G401 (cell line): ENCODE results near the gene CXCL8. TPM values are rescaled to one million over a fixed set of nuclear protein-coding genes. Genes with fewer than 3 reads are reported as not detected.
A peak's percentile ranks its signal among the peaks of the same experiment; 100 is the strongest.
"Not testable (repeated sequence)": the region's sequence is repeated elsewhere in the genome, so short reads cannot be mapped to it uniquely, and the experiment has no call there.

Experiments used
- DNase-seq: peaks from one replicate; pipeline ENCODE4 v3.0.0-alpha.2; 2015; ENCODE audit warnings: low spot score
- in situ Hi-C: cut with HindIII; loops from 2 replicates; pipeline ENCODE4 v1.10.0; 2016; ENCODE audit warnings: low sequenced_read_pairs, mixed read lengths
- total RNA-seq: library from RNA; depleted of rRNA; stranded (reverse); fragments of >200 nt; shearing (Covaris generic); gene quantifications from 2 replicates; pipeline ENCODE4 v1.2.3, GENCODE V29; 2014; rRNA removed

The CXCL8 gene
- total RNA-seq: not detected in 2 replicates

DNA sequence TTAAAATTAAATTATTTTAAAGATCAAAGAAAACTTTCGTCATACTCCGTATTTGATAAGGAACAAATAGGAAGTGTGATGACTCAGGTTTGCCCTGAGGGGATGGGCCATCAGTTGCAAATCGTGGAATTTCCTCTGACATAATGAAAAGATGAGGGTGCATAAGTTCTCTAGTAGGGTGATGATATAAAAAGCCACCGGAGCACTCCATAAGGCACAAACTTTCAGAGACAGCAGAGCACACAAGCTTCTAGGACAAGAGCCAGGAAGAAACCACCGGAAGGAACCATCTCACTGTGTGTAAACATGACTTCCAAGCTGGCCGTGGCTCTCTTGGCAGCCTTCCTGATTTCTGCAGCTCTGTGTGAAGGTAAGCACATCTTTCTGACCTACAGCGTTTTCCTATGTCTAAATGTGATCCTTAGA lies at the start of gene CXCL8:
Gene CXCL8, plus strand, starts transcription at position 217 of the 426 bp plus-strand sequence. Its CDS starts 90 bp downstream, at position 307.
- in situ Hi-C loops: no loop called here
- peak; percentile 31 for DNase-seq

DNA sequence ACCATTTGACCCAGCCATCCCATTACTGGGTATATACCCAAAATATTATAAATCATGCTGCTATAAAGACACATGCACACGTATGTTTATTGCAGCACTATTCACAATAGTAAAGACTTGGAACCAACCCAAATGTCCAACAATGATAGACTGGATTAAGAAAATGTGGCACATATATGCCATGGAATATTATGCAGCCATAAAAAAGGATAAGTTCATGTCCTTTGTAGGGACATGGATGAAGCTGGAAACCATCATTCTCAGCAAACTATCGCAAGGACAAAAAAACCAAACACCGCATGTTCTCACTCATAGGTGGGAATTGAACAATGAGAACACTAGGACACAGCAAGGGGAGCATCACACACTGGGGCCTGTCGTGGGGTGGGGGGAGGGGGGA lies 49.2 kb upstream of the CXCL8 start:
- in situ Hi-C loops: not testable (repeated sequence)

DNA sequence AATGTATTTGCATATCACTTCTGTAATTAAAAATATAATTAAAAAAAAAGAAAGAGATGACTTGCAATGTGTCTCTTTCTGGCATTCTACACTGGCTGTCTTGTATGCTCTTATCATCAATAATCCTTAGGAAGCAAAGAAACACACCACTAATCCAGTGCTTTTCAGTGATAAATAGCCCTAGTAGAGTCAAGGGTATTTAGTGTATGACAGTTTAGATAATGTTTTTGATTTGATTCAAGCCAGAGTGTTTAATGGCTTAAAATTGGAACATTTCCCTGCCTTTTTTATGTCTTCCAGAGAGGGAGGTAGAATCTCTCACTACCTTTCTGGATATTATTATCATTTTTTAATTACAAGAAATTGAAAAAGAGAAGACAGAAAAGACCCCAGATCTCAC lies 48.6 kb upstream of the CXCL8 start:
- in situ Hi-C loops: no loop called here
- DNase-seq: no peak

More for the DNA sequence above, 49.2 kb upstream of the CXCL8 start:
- DNase-seq: not testable (repeated sequence)

DNA sequence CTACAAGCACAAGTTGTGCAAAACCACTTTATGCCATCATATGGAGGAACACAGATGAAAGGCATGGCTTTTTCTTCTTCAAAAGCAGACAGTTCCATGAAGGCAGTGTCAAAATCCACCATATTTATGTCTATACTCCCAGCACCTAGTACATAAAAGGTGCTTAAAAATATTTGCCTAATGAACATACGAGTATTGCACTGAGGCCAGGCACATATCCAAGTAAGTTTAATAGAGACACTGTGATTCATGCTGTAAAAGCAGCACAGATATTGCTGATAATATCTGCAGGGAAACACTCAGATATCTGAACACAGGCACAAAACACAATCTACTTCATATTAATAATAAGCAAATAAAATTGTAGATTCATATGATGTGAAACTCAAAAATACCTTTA lies 48.1 kb upstream of the CXCL8 start:
- no peak for DNase-seq
- in situ Hi-C loops: no loop called here

DNA sequence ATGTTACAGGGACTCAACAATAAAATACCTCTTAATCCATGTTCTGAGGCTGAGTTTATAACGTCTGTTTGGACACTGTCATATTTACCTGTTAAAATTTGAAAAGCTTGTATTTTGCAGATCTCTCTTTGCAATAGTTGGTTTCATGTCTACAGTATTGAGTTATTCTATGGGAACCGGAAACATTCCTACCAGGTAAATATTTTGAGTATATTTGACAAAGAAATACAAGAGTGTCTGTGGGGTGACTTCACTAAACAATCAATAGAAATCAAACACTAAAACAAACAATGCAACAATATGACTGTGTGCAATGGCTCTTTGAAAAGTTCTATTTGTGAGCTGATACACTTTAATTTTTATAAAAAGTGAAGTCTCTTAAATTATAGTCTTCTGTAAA lies 47.7 kb upstream of the CXCL8 start:
- no peak for DNase-seq
- in situ Hi-C loops: no loop called here

DNA sequence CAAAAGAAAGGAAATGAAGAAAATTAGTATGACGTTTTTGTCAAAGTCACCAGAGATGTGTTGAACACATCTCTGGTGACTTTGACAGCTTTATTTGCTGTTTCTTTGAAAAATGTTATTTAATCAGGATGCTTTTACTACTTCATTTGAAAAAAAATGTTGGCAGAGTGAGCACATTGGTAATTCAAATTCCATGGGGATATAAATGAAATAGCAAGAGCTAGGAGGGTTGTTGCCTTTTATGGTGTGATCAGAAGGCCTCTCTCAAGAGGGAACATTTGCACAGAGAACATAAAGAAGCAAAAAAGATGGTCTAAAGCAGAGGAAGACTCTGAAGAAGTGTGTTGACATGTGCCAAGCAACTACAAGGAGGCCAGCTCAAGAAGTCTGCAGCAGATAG lies 46.6 kb upstream of the CXCL8 start:
- in situ Hi-C loops: no loop called here
- DNase-seq: no peak

DNA sequence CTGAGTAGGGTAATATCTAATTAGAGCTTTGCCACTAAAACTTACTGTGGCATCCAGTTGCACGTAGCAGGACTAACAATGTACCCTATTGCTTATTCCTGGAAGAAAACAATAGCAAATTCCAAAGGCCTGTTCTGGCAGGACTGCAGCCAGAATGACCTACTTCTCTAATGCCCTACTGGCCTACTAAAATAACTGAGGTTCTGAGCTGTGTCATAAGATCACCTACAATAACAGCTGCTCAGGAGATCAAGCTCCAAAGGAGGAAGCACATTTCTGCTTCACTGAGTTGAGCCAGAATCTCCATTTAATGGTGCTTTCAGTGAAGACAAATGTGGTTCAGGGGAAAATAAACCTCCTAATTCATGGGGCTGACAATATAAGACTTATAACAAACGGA lies 42.2 kb upstream of the CXCL8 start:
- in situ Hi-C loops: no loop called here
- peak; percentile 7 for DNase-seq

DNA sequence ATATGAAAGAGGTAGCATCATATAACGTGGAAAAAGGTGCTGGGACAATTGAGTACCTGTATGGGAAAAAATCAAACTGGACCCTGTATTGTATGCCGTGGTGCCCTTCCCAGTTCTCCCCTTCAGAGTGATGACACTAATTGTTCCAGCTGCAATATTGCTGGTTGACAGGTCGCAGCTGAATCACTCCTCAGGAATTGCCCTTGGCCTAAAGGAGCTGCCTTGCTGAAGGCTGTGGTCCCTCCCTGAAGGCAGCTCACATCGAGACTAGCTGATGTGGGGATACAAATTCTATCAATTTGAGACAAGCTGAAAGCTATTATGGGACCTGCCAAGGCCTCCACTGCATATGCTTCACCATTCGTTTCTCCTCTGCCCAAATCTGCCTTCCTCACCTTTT lies 39.3 kb upstream of the CXCL8 start:
- DNase-seq: no peak
- in situ Hi-C loops: no loop called here

DNA sequence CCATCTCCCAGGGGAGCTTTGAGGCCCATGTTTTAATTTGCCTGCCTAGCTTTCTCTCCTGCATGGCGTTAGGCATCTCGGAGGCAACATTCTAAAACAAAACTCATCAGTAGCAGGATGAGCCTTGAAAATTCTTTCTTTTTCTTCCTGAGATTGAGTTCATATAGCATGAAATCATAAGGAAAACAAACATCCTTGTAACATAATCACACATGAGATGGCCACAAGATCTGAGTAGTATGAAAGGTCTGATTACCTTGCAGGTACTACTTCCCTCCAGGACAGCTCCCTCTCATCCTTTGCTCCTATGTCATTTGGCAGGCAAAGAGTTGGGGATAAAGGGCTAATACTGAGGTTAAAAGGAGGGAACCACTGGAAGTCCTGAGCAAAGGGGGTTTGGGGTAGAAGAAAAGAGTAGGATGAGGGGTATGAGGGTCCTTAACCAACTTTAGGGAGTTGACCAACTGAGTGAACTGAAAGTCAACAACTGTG lies 37.5 kb upstream of the CXCL8 start:
- in situ Hi-C loops: no loop called here
- DNase-seq: no peak

DNA sequence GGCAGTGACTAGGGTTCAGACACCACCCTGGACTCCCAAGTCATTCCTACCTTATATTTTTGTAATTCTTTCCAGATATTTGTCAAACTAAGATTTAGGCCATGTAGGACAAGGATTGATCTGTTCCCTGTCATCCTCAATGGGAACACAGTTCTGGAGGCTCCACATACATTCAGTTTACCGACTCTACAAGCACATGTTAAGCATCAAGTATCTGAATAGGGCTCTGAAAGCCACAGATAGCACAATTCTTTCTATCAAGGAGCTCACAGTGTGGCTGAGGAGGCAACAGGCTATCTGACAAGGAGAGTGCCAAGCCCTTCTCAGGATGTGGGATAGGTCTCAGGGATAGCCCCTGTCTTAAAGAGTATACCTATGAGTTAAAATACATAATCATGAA lies 37.0 kb upstream of the CXCL8 start:
- in situ Hi-C loops: no loop called here
- DNase-seq: no peak

DNA sequence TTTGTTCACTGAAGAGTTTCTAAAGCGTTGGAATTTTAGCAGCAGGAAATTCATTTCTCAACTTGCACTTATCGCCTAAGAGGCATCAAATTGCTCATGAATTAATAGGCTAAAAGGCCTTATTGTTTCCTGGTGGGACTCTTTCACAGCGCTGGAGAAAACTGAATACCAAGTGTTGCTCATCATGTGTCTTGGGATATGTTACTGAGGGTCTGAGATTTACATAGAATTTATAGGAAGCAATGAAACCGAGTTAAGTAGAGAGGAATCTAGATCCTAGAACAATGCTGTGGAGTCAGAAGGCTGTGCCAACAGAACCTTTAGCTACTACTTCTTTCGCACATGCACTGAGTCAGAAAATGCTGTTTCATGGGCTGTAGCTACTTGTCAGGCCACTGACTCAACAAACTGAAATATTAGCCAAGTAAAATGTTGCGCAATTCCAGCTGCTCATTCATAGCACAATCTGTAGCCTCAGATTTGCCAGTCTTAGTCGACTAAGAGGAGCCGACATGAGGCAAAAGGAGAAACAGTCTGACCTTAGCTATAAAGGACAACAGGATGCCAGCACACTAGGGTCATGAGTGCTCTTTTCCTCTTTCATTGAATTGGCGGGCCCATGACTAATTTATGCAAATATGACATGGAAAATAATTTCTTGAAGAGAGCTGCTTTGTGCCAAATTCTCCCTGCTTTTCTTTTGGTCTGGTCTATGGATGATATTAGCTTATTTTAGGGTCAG lies 35.9 kb upstream of the CXCL8 start:
- peak; percentile 10 for DNase-seq
- in situ Hi-C loops: no loop called here

DNA sequence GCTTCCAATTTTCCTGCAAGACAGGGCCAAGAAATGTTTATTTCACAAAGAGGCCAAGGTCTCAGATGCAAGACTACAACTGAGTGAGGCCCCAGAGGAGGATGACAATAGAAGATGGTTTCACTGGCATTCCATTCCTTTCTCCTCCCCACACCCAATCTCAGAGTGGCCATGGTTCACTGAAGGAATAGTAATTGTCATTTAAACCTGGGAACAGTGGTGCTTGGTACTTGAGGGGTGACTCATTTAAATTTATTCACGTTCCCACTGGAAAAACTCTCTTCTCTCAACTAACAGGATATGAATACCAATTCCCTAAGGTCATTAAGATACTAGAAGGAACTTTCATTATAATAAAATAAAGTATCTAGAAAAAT lies 35.3 kb upstream of the CXCL8 start:
- in situ Hi-C loops: no loop called here

DNA sequence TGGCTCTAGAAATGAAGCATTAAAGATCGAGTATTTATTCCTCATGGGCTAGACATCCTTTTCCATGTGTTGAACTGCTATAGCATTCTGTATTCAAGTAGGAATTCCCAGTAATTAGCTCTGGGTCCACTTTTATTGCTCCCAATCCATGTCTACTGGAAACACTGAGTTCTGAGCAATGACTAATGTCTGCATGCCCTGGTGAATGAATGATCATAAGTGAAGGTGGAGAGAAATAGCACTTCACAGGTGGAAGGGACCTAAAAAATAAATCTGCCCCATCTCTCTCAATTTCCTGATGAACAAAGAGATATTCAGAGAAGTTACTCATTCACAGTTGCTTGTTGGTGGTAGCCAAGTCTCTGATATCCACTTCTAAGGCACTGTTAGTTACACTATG lies 34.6 kb upstream of the CXCL8 start:
- DNase-seq: no peak
- in situ Hi-C loops: no loop called here

More for the DNA sequence above, 35.3 kb upstream of the CXCL8 start:
- no peak for DNase-seq

DNA sequence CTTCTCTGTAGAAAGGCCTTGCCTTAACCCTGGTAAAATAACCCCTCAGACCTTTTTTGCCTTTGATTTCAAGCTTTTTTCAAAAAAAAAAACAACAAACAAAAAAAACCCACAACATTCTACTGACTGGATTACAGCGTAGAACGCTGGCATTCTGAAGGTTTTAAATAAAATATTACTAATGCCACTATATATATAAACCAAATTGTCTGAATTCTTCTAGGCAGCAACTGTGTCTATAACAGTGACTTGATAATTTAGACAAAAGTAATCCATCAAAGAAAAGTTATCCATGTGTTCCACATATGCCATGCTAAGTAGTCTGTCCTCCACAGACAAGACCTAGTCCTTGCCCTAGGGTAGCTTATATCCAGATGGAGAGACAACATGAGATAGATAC lies 33.6 kb upstream of the CXCL8 start:
- in situ Hi-C loops: no loop called here
- no peak for DNase-seq

DNA sequence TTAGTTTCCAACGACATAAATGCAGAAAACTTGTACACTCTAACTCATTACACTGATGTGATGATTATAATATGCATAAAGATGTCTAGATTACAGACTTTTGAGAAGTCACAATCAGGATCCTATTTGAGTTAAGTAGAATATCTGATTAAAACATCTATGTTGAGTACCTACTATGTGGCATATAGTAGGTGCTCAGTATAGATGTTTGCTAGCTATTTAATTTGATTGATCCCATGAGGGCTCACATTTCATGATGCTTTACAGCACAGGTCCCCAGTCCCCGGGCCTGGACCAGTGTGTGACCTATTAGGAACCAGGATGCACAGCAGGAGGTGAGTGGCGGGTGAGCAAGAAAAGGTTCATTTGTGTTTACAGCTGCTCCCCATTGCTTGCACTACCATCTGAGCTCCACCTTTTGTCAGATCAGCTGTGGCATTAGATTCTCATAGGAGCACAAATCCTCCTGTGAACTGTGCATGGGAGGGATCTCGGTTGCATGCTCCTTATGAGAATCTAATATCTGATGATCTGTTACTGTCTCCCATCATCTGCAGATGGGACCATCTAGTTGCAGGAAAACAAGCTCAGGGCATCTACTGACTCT lies 33.0 kb upstream of the CXCL8 start:
- in situ Hi-C loops: no loop called here
- DNase-seq: no peak

DNA sequence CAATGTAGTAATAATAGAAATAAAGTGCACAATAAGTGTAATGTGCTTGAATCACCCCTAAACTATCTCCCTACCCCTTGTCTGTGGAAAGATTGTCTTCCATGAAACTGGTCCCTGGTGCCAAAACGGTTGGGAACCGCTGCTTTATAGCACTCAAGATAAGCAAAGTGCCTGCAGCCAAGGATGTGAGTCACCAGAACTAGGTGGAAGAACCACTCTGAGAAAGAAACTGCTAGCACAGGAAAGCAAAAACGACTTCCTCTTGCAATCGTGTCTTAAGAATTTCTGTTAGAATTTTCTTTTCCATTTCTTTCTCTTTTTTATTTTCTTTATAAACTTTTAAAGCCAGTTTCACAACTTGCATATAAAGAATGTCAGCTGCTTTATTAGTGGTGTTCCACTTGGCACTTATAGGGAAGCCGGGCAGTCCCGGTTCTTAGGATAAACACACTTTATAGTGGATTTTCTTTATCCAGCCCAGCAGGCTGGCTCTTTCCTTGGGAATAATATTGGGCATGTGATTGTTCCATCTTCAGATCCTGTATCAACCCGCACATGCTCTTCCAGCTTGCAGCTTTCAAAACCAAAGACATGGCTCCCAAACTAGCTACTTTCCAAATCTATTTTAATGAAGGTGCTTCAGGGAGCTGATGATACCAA lies 32.3 kb upstream of the CXCL8 start:
- in situ Hi-C loops: no loop called here
- DNase-seq: no peak

DNA sequence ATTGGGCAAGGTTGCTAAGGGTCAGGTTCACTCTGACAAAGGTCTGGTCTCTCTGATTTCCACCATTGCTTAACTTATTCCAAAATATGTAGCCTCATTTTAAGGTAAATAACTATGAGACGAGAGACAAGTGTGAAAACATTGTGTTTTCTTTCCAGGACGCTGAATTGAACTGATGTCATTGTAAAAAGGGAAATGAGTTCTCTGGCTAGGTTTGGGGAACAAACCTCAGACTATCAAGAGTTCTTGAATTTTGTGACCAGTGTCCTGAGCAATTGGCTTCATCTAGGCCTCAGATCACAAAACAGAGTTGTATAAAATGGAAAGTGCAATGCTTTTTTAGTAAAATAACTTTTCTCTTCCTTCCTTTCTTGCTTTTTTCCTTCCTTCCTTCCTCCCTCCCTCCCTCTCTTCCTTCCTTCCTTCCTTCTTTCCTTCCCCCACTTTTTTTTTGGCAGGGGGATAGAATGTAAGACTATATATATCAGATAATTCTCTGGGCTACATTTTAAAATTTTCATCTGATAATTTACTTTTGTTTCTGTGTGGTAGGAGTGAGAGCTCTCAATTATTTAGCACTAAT lies 30.8 kb upstream of the CXCL8 start:
- no peak for DNase-seq
- in situ Hi-C loops: no loop called here

DNA sequence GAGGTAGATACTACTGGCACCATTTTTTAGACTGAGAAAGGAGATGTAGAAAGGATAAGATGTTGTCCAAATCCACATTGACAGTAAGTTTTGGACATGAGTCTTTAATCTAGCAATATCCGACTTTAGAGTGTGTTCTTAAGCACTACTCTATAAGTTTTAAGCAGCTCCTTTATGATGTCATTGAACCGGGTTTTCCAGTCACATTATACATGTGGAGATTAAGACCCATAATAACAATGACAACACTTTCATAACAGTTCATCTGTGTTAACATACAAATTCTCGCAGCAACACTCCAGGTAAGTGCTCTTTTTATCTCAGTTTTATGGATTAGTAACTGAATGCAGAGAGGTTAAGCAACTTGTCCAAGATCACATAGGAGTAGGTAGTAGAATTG lies 30.3 kb upstream of the CXCL8 start:
- no peak for DNase-seq
- in situ Hi-C loops: no loop called here

DNA sequence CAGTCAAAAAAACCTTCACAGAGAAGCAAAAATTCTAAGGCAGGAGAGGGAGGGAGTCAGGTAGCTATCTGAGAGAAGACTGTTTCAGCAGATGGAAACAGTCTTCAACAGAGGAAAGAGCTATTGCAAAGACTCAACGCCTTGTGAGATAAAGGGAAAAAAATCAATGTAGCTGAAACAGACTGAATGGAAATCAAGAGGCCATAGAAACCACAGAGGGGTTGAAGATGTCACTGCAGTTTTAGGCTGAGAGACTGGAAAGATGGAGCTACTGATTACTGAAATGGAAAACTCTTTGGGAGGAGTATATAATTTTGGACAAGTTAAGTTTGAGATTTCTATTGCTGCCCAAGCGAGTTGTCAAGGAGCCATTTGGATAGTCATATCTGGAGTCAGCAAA lies 28.4 kb upstream of the CXCL8 start:
- DNase-seq: no peak
- in situ Hi-C loops: no loop called here

DNA sequence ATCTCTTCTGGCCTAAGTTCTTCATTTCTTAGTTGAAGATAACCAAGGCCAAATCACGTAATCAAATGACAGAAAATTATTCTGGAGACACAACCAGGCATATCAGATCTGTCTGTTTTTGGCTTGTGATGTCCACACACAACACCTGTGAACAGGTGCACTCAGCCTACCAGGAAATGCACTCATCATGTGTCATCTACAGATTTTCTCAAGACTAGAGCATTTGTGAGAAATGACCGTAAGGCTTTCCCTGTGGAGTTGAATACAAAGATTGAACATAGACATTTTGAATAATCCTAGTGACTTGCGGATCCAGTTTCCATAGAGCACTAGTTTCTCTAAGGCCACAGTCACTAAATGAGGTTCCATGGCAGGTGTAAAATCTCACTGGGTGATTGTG lies 26.7 kb upstream of the CXCL8 start:
- in situ Hi-C loops: no loop called here
- no peak for DNase-seq
